ENCODE measurements around the gene KLHL41. TPM values are rescaled to one million over a fixed set of nuclear protein-coding genes. Genes with fewer than 3 reads are reported as not detected.

Gene KLHL41
- total and polyA plus RNA-seq, 2 of the 13 experiments (the other 11 are each of a cell fraction or from before 2014, with no cell fraction given): 0.07 to 0.31 TPM

DNA sequence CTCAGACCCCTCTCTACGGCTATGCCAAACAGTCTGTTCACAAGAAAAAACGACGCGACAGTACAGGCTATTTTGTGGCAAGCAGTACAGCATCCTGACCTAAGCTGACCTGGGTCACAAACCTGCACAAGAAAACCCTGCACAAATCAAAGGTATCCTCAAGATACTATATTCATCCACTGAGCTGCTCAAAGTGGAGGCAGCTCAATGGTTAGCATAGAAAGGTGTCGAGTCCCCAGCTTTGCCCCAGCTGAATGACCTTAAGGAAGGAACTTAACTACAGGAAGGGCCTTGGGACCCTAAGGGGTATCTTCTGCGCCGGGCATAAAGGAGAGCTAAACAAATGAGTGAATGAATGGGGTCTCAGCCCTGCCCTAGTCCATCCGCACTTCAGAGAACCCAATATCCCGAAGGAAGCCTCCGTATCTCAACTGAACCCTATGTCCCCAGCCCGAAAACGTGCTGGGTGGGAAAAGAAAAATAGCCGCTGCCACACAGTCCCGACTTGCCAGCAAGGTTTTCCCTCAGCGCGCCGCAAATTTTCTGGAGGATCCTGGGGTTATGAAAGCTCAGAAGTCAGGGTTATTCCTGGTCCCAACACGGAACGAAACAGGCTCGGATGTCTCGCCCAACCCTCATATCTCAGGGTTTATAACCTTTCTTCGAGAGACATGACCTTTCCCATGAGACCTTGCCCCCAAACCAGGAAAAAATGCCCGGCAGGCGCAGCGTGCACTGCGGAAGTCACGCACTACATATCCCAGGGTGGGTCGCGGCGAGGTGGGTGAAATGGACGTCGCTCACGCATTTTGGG, 63.9 kb downstream of the KLHL41 start, which contains the start of gene FASTKD1 (continued):
- TF ChIP-seq SUZ12 (IDR thresholded peaks at IDR 0.05; ENCODE audit: low read depth, low read length): peak; percentile 96
- TF ChIP-seq, protein P1, sequence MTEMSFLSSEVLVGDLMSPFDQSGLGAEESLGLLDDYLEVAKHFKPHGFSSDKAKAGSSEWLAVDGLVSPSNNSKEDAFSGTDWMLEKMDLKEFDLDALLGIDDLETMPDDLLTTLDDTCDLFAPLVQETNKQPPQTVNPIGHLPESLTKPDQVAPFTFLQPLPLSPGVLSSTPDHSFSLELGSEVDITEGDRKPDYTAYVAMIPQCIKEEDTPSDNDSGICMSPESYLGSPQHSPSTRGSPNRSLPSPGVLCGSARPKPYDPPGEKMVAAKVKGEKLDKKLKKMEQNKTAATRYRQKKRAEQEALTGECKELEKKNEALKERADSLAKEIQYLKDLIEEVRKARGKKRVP (CRISPR knock-in tag; IDR thresholded peaks at IDR 0.05): peak in 1 of 2 experiments; percentile 75; a peak in 1 of 4 replicates
- TF ChIP-seq ARHGAP35 (CRISPR knock-in tag; IDR thresholded peaks at IDR 0.05; ENCODE audit: borderline replicate concordance): peak; percentile 56; the same call in 1 of the 2 replicates
- no peak for TF ChIP-seq PRMT3 (CRISPR knock-in tag; IDR thresholded peaks at IDR 0.05; ENCODE audit: borderline replicate concordance, low read depth)
- TF ChIP-seq ZNF792 (CRISPR knock-in tag; IDR thresholded peaks at IDR 0.05): peak; percentile 97
- TF ChIP-seq, protein P2, sequence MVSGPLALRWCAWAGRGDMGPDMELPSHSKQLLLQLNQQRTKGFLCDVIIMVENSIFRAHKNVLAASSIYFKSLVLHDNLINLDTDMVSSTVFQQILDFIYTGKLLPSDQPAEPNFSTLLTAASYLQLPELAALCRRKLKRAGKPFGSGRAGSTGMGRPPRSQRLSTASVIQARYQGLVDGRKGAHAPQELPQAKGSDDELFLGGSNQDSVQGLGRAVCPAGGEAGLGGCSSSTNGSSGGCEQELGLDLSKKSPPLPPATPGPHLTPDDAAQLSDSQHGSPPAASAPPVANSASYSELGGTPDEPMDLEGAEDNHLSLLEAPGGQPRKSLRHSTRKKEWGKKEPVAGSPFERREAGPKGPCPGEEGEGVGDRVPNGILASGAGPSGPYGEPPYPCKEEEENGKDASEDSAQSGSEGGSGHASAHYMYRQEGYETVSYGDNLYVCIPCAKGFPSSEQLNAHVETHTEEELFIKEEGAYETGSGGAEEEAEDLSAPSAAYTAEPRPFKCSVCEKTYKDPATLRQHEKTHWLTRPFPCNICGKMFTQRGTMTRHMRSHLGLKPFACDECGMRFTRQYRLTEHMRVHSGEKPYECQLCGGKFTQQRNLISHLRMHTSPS (CRISPR knock-in tag; IDR thresholded peaks at IDR 0.05; ENCODE audit: low read depth): no peak
- no peak for TF ChIP-seq EED (CRISPR knock-in tag; IDR thresholded peaks at IDR 0.05)
- TF ChIP-seq ETV6 (CRISPR knock-in tag; conservative IDR thresholded peaks at IDR 0.05): peak; percentile 55
- TF ChIP-seq, protein P3, sequence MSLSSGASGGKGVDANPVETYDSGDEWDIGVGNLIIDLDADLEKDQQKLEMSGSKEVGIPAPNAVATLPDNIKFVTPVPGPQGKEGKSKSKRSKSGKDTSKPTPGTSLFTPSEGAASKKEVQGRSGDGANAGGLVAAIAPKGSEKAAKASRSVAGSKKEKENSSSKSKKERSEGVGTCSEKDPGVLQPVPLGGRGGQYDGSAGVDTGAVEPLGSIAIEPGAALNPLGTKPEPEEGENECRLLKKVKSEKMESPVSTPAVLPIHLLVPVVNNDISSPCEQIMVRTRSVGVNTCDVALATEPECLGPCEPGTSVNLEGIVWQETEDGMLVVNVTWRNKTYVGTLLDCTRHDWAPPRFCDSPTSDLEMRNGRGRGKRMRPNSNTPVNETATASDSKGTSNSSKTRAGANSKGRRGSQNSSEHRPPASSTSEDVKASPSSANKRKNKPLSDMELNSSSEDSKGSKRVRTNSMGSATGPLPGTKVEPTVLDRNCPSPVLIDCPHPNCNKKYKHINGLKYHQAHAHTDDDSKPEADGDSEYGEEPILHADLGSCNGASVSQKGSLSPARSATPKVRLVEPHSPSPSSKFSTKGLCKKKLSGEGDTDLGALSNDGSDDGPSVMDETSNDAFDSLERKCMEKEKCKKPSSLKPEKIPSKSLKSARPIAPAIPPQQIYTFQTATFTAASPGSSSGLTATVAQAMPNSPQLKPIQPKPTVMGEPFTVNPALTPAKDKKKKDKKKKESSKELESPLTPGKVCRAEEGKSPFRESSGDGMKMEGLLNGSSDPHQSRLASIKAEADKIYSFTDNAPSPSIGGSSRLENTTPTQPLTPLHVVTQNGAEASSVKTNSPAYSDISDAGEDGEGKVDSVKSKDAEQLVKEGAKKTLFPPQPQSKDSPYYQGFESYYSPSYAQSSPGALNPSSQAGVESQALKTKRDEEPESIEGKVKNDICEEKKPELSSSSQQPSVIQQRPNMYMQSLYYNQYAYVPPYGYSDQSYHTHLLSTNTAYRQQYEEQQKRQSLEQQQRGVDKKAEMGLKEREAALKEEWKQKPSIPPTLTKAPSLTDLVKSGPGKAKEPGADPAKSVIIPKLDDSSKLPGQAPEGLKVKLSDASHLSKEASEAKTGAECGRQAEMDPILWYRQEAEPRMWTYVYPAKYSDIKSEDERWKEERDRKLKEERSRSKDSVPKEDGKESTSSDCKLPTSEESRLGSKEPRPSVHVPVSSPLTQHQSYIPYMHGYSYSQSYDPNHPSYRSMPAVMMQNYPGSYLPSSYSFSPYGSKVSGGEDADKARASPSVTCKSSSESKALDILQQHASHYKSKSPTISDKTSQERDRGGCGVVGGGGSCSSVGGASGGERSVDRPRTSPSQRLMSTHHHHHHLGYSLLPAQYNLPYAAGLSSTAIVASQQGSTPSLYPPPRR (CRISPR knock-in tag; IDR thresholded peaks at IDR 0.05; ENCODE audit: borderline replicate concordance): peak; percentile 57; the same call in 1 of the 2 replicates
- TF ChIP-seq, protein P4, sequence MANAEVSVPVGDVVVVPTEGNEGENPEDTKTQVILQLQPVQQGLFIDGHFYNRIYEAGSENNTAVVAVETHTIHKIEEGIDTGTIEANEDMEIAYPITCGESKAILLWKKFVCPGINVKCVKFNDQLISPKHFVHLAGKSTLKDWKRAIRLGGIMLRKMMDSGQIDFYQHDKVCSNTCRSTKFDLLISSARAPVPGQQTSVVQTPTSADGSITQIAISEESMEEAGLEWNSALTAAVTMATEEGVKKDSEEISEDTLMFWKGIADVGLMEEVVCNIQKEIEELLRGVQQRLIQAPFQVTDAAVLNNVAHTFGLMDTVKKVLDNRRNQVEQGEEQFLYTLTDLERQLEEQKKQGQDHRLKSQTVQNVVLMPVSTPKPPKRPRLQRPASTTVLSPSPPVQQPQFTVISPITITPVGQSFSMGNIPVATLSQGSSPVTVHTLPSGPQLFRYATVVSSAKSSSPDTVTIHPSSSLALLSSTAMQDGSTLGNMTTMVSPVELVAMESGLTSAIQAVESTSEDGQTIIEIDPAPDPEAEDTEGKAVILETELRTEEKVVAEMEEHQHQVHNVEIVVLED (CRISPR knock-in tag; IDR thresholded peaks at IDR 0.05; ENCODE audit: borderline replicate concordance): peak; percentile 100
- peak; percentile 55; the same call in 1 of the 2 replicates for TF ChIP-seq LCORL (IDR thresholded peaks at IDR 0.05)
- peak; percentile 84 for TF ChIP-seq LCORL (CRISPR knock-in tag; IDR thresholded peaks at IDR 0.05)
- TF ChIP-seq FIP1L1 (IDR thresholded peaks at IDR 0.05; ENCODE audit: borderline replicate concordance, insufficient read depth, low read depth, low read length): no peak
- TF ChIP-seq, protein P5, sequence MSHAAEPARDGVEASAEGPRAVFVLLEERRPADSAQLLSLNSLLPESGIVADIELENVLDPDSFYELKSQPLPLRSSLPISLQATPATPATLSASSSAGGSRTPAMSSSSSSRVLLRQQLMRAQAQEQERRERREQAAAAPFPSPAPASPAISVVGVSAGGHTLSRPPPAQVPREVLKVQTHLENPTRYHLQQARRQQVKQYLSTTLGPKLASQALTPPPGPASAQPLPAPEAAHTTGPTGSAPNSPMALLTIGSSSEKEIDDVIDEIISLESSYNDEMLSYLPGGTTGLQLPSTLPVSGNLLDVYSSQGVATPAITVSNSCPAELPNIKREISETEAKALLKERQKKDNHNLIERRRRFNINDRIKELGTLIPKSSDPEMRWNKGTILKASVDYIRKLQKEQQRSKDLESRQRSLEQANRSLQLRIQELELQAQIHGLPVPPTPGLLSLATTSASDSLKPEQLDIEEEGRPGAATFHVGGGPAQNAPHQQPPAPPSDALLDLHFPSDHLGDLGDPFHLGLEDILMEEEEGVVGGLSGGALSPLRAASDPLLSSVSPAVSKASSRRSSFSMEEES (CRISPR knock-in tag; IDR thresholded peaks at IDR 0.05): peak; percentile 77; the same call in 1 of the 2 replicates
- peak; percentile 69 for TF ChIP-seq NFYC (CRISPR knock-in tag; IDR thresholded peaks at IDR 0.05)
- TF ChIP-seq NR2F1 (CRISPR knock-in tag; IDR thresholded peaks at IDR 0.05): peak; percentile 100

Measured in HepG2 (cell line).